Glutamatergic neuron (in vitro differentiated cells): ENCODE data around the gene PROX2. TPM values are rescaled to one million over a fixed set of nuclear protein-coding genes. Genes with fewer than 3 reads are reported as not detected.

ENCODE experiments used
- DNase-seq: peaks from one replicate; pipeline ENCODE4 v3.0.0; 2022
- H3K27ac Mint-ChIP-seq: one replicate; pipeline ENCODE4 v1.8.0; 2020; ENCODE audit warnings: mild to moderate bottlenecking, mixed read lengths, inconsistent platforms; ENCODE audit not compliant: unreplicated experiment
- H3K27me3 Mint-ChIP-seq: one replicate; pipeline ENCODE4 v1.8.0; 2020; ENCODE audit warnings: mild to moderate bottlenecking, moderate library complexity, mixed read lengths, inconsistent platforms; ENCODE audit not compliant: unreplicated experiment
- H3K36me3 Mint-ChIP-seq: one replicate; pipeline ENCODE4 v1.8.0; 2020; ENCODE audit warnings: mild to moderate bottlenecking, mixed read lengths, inconsistent platforms; ENCODE audit not compliant: unreplicated experiment
- H3K4me1 Mint-ChIP-seq: one replicate; pipeline ENCODE4 v1.8.0; 2020; ENCODE audit warnings: mild to moderate bottlenecking, low read depth, mixed read lengths, inconsistent platforms; ENCODE audit not compliant: unreplicated experiment
- H3K4me3 Mint-ChIP-seq: one replicate; pipeline ENCODE4 v1.8.0; 2020; ENCODE audit warnings: mild to moderate bottlenecking, mixed read lengths, inconsistent platforms; ENCODE audit not compliant: unreplicated experiment
- H3K9me3 Mint-ChIP-seq: one replicate; pipeline ENCODE4 v1.8.0; 2020; ENCODE audit warnings: mild to moderate bottlenecking, moderate library complexity, mixed read lengths, inconsistent platforms; ENCODE audit not compliant: unreplicated experiment
- total RNA-seq: library from RNA; stranded (reverse); fragmentation: NEBNext Ultra II Directional; extraction: Animal tissue kit (Norgen Biotek cat#: 25700); gene quantifications from one replicate; pipeline ENCODE4 v1.2.1, GENCODE V29; 2021; ENCODE audit not compliant: unreplicated experiment
- TF ChIP-seq, protein P1 (sequence below): fragments of 200-600 bp; sonication (generic); IDR thresholded peaks from one replicate; pipeline ENCODE4 v1.5.0; 2021; ENCODE audit not compliant: partially characterized antibody, unreplicated experiment

Gene PROX2
- total RNA-seq, 1 donor from 2014 or later, result not detected

DNA sequence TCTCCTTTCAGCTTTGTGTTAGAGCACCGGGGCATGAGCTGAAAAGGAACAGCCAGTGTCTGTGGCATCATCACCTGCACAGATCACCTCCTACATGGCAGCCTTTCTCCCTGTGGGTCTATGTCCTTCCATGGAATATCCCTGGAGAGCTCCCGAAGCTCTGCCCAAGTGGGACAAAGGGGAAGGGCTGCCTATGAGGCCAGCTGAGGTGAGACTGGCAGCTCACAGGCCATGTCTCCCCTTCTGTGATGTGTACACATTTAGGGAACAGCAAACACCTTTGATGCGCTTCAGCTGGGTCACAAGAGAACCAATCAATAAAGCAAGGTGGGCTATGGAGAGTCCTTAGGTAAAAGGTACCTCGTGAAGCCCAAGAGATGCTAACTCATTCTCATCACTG is 4.1 kb downstream of the PROX2 start:
- Mint-ChIP-seq H3K4me3 (no peak overlapping the region), H3K9me3 (peaks cover 3% of the 10 kb centered on the region), H3K36me3 (no peaks in the 10 kb centered on the region), H3K4me1 (peaks cover 10% of the 10 kb centered on the region), H3K27me3 (peaks cover 4% of the 10 kb centered on the region), H3K27ac (no peak overlapping the region)
- TF ChIP-seq, protein P1, sequence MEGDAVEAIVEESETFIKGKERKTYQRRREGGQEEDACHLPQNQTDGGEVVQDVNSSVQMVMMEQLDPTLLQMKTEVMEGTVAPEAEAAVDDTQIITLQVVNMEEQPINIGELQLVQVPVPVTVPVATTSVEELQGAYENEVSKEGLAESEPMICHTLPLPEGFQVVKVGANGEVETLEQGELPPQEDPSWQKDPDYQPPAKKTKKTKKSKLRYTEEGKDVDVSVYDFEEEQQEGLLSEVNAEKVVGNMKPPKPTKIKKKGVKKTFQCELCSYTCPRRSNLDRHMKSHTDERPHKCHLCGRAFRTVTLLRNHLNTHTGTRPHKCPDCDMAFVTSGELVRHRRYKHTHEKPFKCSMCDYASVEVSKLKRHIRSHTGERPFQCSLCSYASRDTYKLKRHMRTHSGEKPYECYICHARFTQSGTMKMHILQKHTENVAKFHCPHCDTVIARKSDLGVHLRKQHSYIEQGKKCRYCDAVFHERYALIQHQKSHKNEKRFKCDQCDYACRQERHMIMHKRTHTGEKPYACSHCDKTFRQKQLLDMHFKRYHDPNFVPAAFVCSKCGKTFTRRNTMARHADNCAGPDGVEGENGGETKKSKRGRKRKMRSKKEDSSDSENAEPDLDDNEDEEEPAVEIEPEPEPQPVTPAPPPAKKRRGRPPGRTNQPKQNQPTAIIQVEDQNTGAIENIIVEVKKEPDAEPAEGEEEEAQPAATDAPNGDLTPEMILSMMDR, result no peak
- no peak for DNase-seq

DNA sequence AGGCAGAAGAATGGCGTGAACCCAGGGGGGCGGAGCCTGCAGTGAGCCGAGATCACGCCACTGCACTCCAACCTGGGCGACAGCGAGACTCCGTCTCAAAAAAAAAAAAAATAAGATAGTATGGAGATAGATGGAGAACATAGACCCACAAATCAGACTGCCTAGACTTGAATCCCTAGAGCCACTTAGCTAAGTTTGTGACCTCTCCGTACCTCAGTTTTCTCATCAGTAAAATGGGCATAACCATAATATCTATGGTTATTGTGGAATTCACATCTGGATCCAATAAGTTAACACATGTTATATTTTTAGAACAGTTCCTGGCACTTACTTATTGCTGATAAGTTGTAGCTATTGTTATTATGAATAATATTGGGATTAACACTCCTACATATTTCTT is 7.2 kb downstream of the PROX2 start:
- Mint-ChIP-seq H3K36me3 (no peaks in the 10 kb centered on the region), H3K27me3 (peaks cover 4% of the 10 kb centered on the region), H3K9me3 (peaks cover 7% of the 10 kb centered on the region), H3K4me1 (peaks cover 8% of the 10 kb centered on the region), H3K4me3 (no peak overlapping the region), H3K27ac (no peak overlapping the region)
- TF ChIP-seq, protein P1, result no peak
- no peak for DNase-seq

DNA sequence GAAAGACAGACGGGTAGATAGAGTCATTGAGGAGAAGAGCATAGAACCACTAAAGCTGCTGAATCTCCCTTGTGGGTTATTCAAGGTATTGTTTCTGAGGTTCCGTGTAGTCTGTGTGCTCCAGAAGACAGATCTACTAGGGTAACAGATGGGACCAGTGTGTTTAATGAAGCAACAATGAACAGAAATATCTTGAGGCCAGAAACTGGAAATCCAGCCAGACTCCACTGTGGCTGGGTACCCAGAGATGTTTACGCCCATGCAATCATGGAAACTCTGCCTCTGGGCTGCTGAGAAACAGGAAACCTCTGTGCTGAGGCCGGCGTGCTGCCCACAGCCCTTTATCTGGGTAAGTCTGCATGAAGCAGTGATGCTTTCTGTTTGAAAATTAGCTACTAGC is 8.3 kb downstream of the PROX2 start:
- DNase-seq, result no peak
- Mint-ChIP-seq H3K9me3 (peaks cover 7% of the 10 kb centered on the region), H3K4me3 (no peak overlapping the region), H3K36me3 (no peaks in the 10 kb centered on the region), H3K27ac (no peak overlapping the region), H3K4me1 (peaks cover 8% of the 10 kb centered on the region), H3K27me3 (peaks cover 4% of the 10 kb centered on the region)
- TF ChIP-seq, protein P1, result no peak

DNA sequence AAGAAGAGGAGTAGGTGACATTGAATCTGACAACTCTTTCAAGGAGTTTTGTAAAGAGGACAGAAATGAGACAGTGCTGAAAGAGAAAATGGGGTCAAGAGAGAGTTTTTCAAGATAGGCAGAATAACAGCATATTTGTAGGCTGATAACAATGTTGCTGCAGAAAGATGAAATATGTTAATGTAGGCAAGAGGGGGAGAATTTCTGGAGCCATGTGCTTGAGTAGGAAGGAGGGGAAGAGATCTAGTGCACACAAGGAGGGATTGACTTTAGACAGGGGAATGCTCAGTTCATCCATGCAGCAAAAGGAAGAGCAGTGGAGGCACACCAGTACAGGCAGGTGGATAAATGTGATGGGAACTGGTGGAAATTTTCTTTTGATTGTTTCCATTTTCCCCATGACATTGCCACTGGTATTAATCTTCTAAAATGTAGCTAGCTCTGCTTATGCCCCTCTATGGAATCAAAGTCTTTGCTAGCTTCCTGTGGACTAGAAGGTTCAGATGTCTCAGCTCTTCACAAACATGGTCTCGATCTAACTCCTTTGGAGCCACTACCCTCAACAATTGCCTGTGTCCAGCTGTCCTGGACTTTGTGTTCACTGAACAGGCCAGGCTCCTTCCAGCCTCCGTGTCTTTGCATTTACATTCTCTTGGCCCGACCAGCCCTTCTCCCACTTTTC is 9.1 kb downstream of the PROX2 start:
- Mint-ChIP-seq H3K9me3 (peaks cover 7% of the 10 kb centered on the region), H3K4me3 (peak overlapping the region; percentile 2), H3K4me1 (peaks cover 8% of the 10 kb centered on the region), H3K36me3 (no peaks in the 10 kb centered on the region), H3K27me3 (peaks cover 4% of the 10 kb centered on the region), H3K27ac (no peak overlapping the region)
- no peak for DNase-seq
- TF ChIP-seq, protein P1, result no peak

DNA sequence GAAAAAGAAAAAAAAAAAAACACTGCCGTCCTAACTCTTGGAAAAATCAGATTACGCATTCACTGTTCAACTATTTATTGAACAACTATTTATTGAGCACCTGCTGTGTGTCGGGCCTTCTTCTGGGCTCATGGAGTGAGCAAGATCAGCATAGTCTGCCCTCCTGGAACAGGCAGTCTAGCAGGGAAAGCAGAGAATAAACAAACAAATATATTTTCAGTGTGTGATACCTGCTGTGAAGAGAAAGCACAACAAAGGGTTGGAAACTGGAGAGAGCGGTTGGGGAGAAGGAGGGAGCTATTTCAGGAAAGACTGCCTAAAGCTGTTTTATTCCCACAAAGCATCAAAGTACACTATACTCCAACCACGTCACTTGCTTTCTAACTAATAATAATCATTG is 10.8 kb downstream of the PROX2 start:
- no peak overlapping the region for H3K27ac Mint-ChIP-seq
- no peak overlapping the region for H3K4me3 Mint-ChIP-seq
- no peaks in the 10 kb centered on the region for H3K36me3 Mint-ChIP-seq
- H3K27me3 Mint-ChIP-seq, result peaks cover 4% of the 10 kb centered on the region
- TF ChIP-seq, protein P1, result no peak
- H3K9me3 Mint-ChIP-seq, result peaks cover 7% of the 10 kb centered on the region
- H3K4me1 Mint-ChIP-seq, result peaks cover 8% of the 10 kb centered on the region
- DNase-seq, result no peak
